ENCODE measurements around the gene FAH. TPM values are rescaled to one million over a fixed set of nuclear protein-coding genes. Genes with fewer than 3 reads are reported as not detected.

The FAH gene
- total RNA-seq, 1 experiment from 2014 or later = 21.5 TPM

GRCh38 chr15:80208758-80209734, 56.2 kb downstream of the FAH start:
- Histone ChIP-seq H3K27me3 (ENCODE audit: insufficient read depth, low read length) (no peaks in the 10 kb centered on the region), H4K91ac (ENCODE audit: insufficient read length, low read depth, low read length) (no peak overlapping the region), H3K56ac (ENCODE audit: insufficient read length, low read depth, low read length) (no peak overlapping the region), H3K14ac (ENCODE audit: insufficient read depth, low read length) (no peak overlapping the region), H4K20me1 (ENCODE audit: control insufficient read depth, insufficient read depth, insufficient read length) (no peaks in the 10 kb centered on the region), H3K9ac (ENCODE audit: extremely low read depth, insufficient read length, low read length) (no peak overlapping the region), H3T11ph (ENCODE audit: low read length) (no peak overlapping the region), H4K5ac (ENCODE audit: insufficient read length, low read depth, low read length) (no peak overlapping the region), H3K27ac (ENCODE audit: insufficient read length, low read depth, low read length) (no peak overlapping the region), H2BK5ac (ENCODE audit: insufficient read length, low read length) (no peak overlapping the region), H2BK15ac (ENCODE audit: low read depth, low read length) (no peak overlapping the region), H4K8ac (replicated peaks; ENCODE audit: insufficient read length, low read depth, low read length) (no peak overlapping the region), H2AK5ac (ENCODE audit: insufficient read length, low read length) (no peak overlapping the region), H3K9me3 (ENCODE audit: control insufficient read depth, low read depth, low read length) (no peaks in the 10 kb centered on the region), H2AFZ (ENCODE audit: low read length) (no peak overlapping the region), H3K4me2 (ENCODE audit: insufficient read depth, insufficient read length, low read length) (no peak overlapping the region), H3K79me1 (ENCODE audit: insufficient read depth, low read depth, low read length, poor library complexity, severe bottlenecking) (no peaks in the 10 kb centered on the region), H3K18ac (ENCODE audit: insufficient read length, low read depth, low read length) (no peak overlapping the region), H2BK12ac (ENCODE audit: insufficient read length, low read depth, low read length) (no peak overlapping the region), H3K4ac (ENCODE audit: low read depth, low read length) (no peak overlapping the region), H3K23ac (ENCODE audit: insufficient read length, low read depth, low read length) (no peak overlapping the region), H2BK20ac (ENCODE audit: low read depth, low read length, poor library complexity, severe bottlenecking) (no peak overlapping the region), H3K4me1 (ENCODE audit: insufficient read depth, low read length) (no peaks in the 10 kb centered on the region), H3K23me2 (ENCODE audit: insufficient read length, low read depth, low read length, poor library complexity, severe bottlenecking) (no peaks in the 10 kb centered on the region), H3K79me2 (ENCODE audit: insufficient read depth, low read length) (no peaks in the 10 kb centered on the region), H2BK120ac (ENCODE audit: low read depth, low read length, poor library complexity, severe bottlenecking) (no peak overlapping the region)
- Mint-ChIP-seq H3K36me3 (ENCODE audit: insufficient read depth in 1 of 3, low read depth in 3 of 3) (no peaks in the 10 kb centered on the region; a peak in 1 of 7 replicates), H3K27ac (0 out of 7 replicates have a peak overlapping the region, but pooled peaks of 1 of the 3 experiments have one; percentile 8), H3K9me3 (peaks cover 5 to 7% of the 10 kb centered on the region in 2 experiments), H3K27me3 (ENCODE audit: low read depth) (peaks cover 1% of the 10 kb centered on the region), H3K4me1 (peaks cover 22% of the 10 kb centered on the region in 2 experiments), H3K4me3 (no peak overlapping the region)
- no peak for DNase-seq
- WGBS (ENCODE audit: extremely low coverage, insufficient read length, low lambda C conversion rate) = no CpG with 5 or more reads among the region's 11 CpGs
- no peak for TF ChIP-seq CTCF (conservative IDR thresholded peaks at IDR 0.05)

All from H9 (cell line).